HepG2 (cell line): ENCODE results near the gene DOC2A. TPM values are rescaled to one million over a fixed set of nuclear protein-coding genes. Genes with fewer than 3 reads are reported as not detected.

Experiments used
- ATAC-seq: fragments of 200-7000 bp; cut with Tn5 transposase; 3 replicates; pipeline ENCODE4 v1.9.1; 2020; ENCODE audit warnings: mild to moderate bottlenecking, moderate library complexity
- BruUV-seq: library from RNA; stranded (reverse); fragments of 400-500 nt; replicated peaks from 2 replicates; lab custom pipeline; 2021; lab: Mats Ljungman, UMichigan
- CTCF ChIA-PET: fragments of 300-600 bp; formaldehyde crosslinking; extraction: SDS; loops from one replicate; lab custom pipeline; 2021; ENCODE audit warnings: low total read pairs, inconsistent platforms, low intra/inter-chr PET ratio; lab: Yijun Ruan, JAX
- POLR2A ChIA-PET: fragments of 350-600 bp; sonication (Branson Sonifier 250); formaldehyde crosslinking; loops from one replicate; lab custom pipeline; 2020; ENCODE audit warnings: antibody characterized with exemption, inconsistent platforms; lab: Yijun Ruan, JAX
- DNase-seq: peaks from one replicate; pipeline ENCODE4 v3.0.0-alpha.2; 2015; ENCODE audit warnings: low spot score
- FAIRE-seq: peaks from 3 replicates; lab custom pipeline; 2011; peaks lifted over from hg19 to GRCh38; lab: Jason Lieb, UNC
- H2AFZ ChIP-seq: one replicate; pipeline ENCODE4 v1.6.1; 2011; ENCODE audit warnings: low read length, inconsistent platforms
- H3K27ac ChIP-seq: fragments of 300-600 bp; 3 replicates; pipeline ENCODE4 v1.8.0; 2011; ENCODE audit warnings: mixed run types, mild to moderate bottlenecking, mixed read lengths, low read length, inconsistent platforms; ENCODE audit not compliant: insufficient read depth; ENCODE audit errors: extremely low read length
- H3K27me3 ChIP-seq, 2 experiments: fragments of 200-600 bp in 1 of 2; 2 replicates in 1 of 2; 3 replicates in 1 of 2; pipeline versions ENCODE4 v1.6.0 to v1.8.0; 2011; ENCODE audit warnings: low read length in 2 of 2, mild to moderate bottlenecking in 2 of 2, moderate library complexity in 2 of 2, inconsistent platforms in 1 of 2; ENCODE audit not compliant: insufficient read depth in 2 of 2, control insufficient read depth in 1 of 2
- H3K36me3 ChIP-seq, 2 experiments: fragments of 200-600 bp in 1 of 2; replicated peaks in 1 of 2; 2 replicates in 1 of 2; 3 replicates in 1 of 2; pipeline versions ENCODE4 v1.5.1 to v1.8.0; 2011; ENCODE audit warnings: low read length in 2 of 2, inconsistent platforms in 1 of 2; ENCODE audit not compliant: insufficient read depth in 2 of 2, control insufficient read depth in 1 of 2
- H3K4me1 ChIP-seq: 2 replicates; pipeline ENCODE4 v1.5.1; 2012; ENCODE audit warnings: low read length, inconsistent platforms; ENCODE audit not compliant: insufficient read depth
- H3K4me2 ChIP-seq: 2 replicates; pipeline ENCODE4 v1.6.0; 2011; ENCODE audit warnings: low read depth, low read length, inconsistent platforms
- H3K4me3 ChIP-seq, 3 experiments: fragments of 200-600 bp in 1 of 3; sonication (generic), shearing (Covaris generic) in 1 of 3; replicated peaks in 1 of 3; 2 replicates each; pipeline ENCODE4 v1.5.1; 2011 to 2016; ENCODE audit warnings: low read length in 3 of 3, inconsistent platforms in 2 of 3, low read depth in 2 of 3, mild to moderate bottlenecking in 2 of 3, control low read depth in 1 of 3, mixed read lengths in 1 of 3; ENCODE audit not compliant: insufficient read depth in 1 of 3
- H3K79me2 ChIP-seq: one replicate; pipeline ENCODE4 v1.6.1; 2011; ENCODE audit warnings: low read length, inconsistent platforms; ENCODE audit not compliant: insufficient read depth
- H3K9ac ChIP-seq: 2 replicates; pipeline ENCODE4 v1.6.0; 2011; ENCODE audit warnings: mild to moderate bottlenecking, low read depth, low read length, inconsistent platforms; ENCODE audit not compliant: insufficient read depth
- H3K9me3 ChIP-seq: 2 replicates; pipeline ENCODE4 v1.5.1; 2012; ENCODE audit warnings: mild to moderate bottlenecking, low read length
- H4K20me1 ChIP-seq: 2 replicates; pipeline ENCODE4 v1.6.0; 2011; ENCODE audit warnings: inconsistent platforms, mild to moderate bottlenecking, low read length, moderate library complexity; ENCODE audit not compliant: insufficient read depth
- FOSL1 ChIP-seq: sonication (generic); formaldehyde crosslinking; IDR thresholded peaks from 2 replicates; pipeline ENCODE4 v1.9.0; 2021; ENCODE audit warnings: missing genetic modification reagents, borderline replicate concordance
- HMG20B ChIP-seq: conservative IDR thresholded peaks from 2 replicates; pipeline ENCODE4 v1.6.1; 2016; ENCODE audit warnings: missing genetic modification reagents, missing compliant biosample characterization
- PAF1 ChIP-seq: IDR thresholded peaks from 2 replicates; pipeline ENCODE4 v1.6.1; 2016; ENCODE audit warnings: missing genetic modification reagents, missing compliant biosample characterization
- PBX3 ChIP-seq: sonication (generic); formaldehyde crosslinking; IDR thresholded peaks from 2 replicates; pipeline ENCODE4 v1.8.1; 2023; ENCODE audit warnings: missing genetic modification reagents, inconsistent platforms, borderline replicate concordance
- SIX1 ChIP-seq: sonication (generic); formaldehyde crosslinking; IDR thresholded peaks from 2 replicates; pipeline ENCODE4 v1.4.0; 2020; ENCODE audit warnings: missing genetic modification reagents, borderline replicate concordance
- ZBTB39 ChIP-seq: sonication (generic); formaldehyde crosslinking; IDR thresholded peaks from 2 replicates; pipeline ENCODE4 v1.5.0; 2020; ENCODE audit warnings: missing genetic modification reagents
- ZNF512 ChIP-seq: sonication (generic); formaldehyde crosslinking; IDR thresholded peaks from 2 replicates; pipeline ENCODE4 v1.4.0; 2020; ENCODE audit warnings: mild to moderate bottlenecking, missing genetic modification reagents
- ZNF619 ChIP-seq: sonication (generic); formaldehyde crosslinking; IDR thresholded peaks from 2 replicates; pipeline ENCODE4 v1.4.0; 2020; ENCODE audit warnings: mild to moderate bottlenecking, missing genetic modification reagents
- ZNF660 ChIP-seq: sonication (generic); formaldehyde crosslinking; IDR thresholded peaks from 2 replicates; pipeline ENCODE4 v1.5.1; 2020; ENCODE audit warnings: mild to moderate bottlenecking, low read depth, missing genetic modification reagents, borderline replicate concordance
- ZSCAN9 ChIP-seq: IDR thresholded peaks from 2 replicates; pipeline ENCODE4 v1.6.1; 2016; ENCODE audit warnings: borderline replicate concordance
- WGBS: methylation state at CpG from one replicate; pipeline ENCODE4 v1.1.6; 2017; ENCODE audit warnings: low lambda C conversion rate; 5-methylcytosine and 5-hydroxymethylcytosine counted together
- in situ Hi-C: cut with HindIII; loops from 2 replicates; pipeline ENCODE4 v1.10.0; 2017; ENCODE audit warnings: low pct_unique_long_range_greater_than_20kb; ENCODE audit not compliant: extremely low pct_ligation_motif_present
- intact Hi-C: fragments of 100-400 bp; cut with micrococcal nuclease; formaldehyde crosslinking; loops from one replicate; pipeline ENCODE4 v1.10.0; 2022; ENCODE audit not compliant: unreplicated experiment
- polyA plus RNA-seq, 8 experiments: library from polyadenylated mRNA; depleted of rRNA in 3 of 8; stranded (reverse) in 7 of 8; unstranded in 1 of 8; fragments of >200 nt; fragmentation: Illumina TruSeq in 4 of 8; extraction: Trizol in 4 of 8; gene quantifications; 2 replicates each; pipeline versions ENCODE4 v1.2.1 to v1.2.3, GENCODE V29; 2011 to 2016; ENCODE audit warnings: low read depth in 4 of 8, missing spikeins in 1 of 8, mixed read lengths in 1 of 8; ENCODE audit not compliant: insufficient read depth in 1 of 8
- total RNA-seq, 5 experiments: library from RNA; depleted of rRNA; stranded (reverse); fragments of >200 nt; fragmentation: Illumina TruSeq; extraction: Trizol; gene quantifications; 2 replicates each; pipeline ENCODE4 v1.2.3, GENCODE V29; 2016; ENCODE audit warnings: low read depth in 1 of 5
- TF ChIP-seq, protein P1 (sequence below): sonication (generic); formaldehyde crosslinking; IDR thresholded peaks from 2 replicates; pipeline ENCODE4 v1.4.0; 2020; ENCODE audit warnings: missing genetic modification reagents; ENCODE audit errors: not compliant biosample characterization
- TF ChIP-seq, protein P2 (sequence below): fragments of 450-650 bp; IDR thresholded peaks from 2 replicates; pipeline ENCODE4 v1.6.1; 2016

Gene DOC2A
- total and polyA plus RNA-seq, 2 of the 13 experiments (the other 11 are each of a cell fraction or from before 2014, with no cell fraction given) = 0.15 to 0.55 TPM

DNA sequence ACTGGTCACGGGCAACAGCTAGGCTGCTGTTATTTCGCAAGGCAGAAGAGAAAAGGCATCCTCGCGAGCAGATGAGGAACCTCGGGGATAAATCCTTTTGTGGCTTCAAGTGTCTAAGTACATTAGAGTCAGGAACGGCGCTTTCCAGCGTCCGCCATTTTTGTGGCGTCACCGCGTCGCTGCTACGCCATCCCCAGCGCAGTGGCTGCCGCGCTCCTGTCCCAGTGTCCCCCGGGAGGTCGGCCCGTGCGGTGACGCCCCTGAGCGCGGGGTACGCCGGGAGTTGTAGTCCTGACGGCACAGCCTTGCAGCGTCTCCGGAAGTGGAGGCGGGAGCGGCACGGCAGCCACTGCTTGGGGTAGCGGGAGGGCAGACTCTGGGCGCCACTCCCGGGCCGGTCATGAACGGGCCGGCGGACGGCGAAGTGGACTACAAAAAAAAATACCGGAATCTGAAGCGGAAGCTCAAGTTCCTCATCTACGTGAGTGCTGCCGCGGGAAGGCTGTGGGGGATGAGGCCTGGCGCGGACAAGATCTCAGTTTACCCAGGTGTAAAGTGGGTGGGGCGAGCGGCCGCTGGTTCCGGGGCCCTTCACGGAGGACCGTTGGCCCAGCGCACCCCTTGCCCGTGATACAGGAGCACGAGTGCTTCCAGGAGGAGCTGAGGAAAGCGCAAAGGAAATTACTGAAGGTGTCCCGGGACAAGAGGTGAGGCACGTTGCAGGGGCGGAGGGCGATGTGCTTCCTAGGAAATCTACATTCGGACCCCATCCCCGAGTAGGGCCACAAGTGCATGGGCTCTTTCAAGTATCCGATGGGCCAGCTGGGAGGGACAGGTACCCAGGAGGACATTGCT lies 14.7 kb downstream of the DOC2A start, which contains the start of gene INO80E (continued):
- no peak for TF ChIP-seq PBX3 (CRISPR knock-in tag)

DNA sequence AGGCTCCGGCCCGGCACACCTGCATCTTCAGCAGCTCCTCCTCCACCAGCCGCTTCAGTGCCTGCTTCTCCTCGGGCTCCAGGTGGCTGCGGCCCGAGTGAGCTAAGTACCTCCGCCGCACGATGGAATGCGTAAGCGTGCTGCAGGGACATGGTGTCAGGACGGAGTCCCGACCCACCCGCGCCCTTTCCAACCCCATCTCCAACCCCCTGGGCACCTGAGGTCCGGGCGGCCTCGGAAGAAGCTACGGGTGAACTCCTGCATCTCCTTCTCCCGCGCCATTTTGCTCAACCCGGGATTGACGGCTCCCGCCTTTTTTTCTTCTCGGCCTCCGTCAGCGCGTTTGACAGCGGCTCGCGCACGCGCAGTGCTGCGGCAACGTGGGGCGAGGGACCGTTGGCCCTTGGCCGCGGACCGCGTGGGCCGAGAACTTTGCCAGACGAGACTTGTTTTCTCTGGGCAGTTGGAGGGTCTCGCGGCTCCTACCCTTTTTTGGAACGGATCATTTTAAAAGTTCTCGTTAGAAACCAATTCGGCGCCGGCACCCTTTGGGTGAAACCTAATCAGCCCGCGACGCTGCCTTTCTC lies 15.4 kb downstream of the DOC2A start, which contains the start of gene HIRIP3:
Gene HIRIP3, minus strand, starts transcription at position 294 of the 587 bp plus-strand sequence. Its CDS starts 12 bp downstream, at position 282.
- Histone ChIP-seq H4K20me1 (no peaks in the 10 kb centered on the region), H3K4me1 (peaks cover 24% of the 10 kb centered on the region), H2AFZ (peak within 1 kb of the TSS; percentile 84), H3K4me3 (peak within 1 kb of the TSS; percentile 92 to 95 (median 94)), H3K9ac (peak within 1 kb of the TSS; percentile 85), H3K79me2 (peaks cover 9% of the 10 kb centered on the region), H3K27ac (peak within 1 kb of the TSS; percentile 87), H3K36me3 (peaks cover 12 to 26% of the 10 kb centered on the region in 2 experiments), H3K27me3 (peaks cover 0 to 5% of the 10 kb centered on the region in 2 experiments; a peak in 1 of 5 replicates), H3K4me2 (peak within 1 kb of the TSS; percentile 96), H3K9me3 (no peaks in the 10 kb centered on the region)
- in situ Hi-C loops = no loop called here
- DNase-seq = peak; percentile 66
- WGBS = 22% methylated on average over 49 of the region's 53 CpGs
- TSS peak; percentile 80 for BruUV-seq
- FAIRE-seq = no peak
- intact Hi-C loops = loop anchor here (5.0 kb wide), 1 partner anchor 33 kb away; the partner anchor contains the start of gene TMEM219
- CTCF ChIA-PET = no interaction called here
- POLR2A ChIA-PET = interaction anchor here (0.8 to 2.4 kb wide), 5 partner anchors 22 to 96 kb away, joined by 3 to 16 read pairs (median 3); partner anchors contain the start of genes ALDOA, SEZ6L2, TAOK2 and TMEM219
- peak; percentile 50 for ATAC-seq
- no peak for TF ChIP-seq ZSCAN9 (CRISPR knock-in tag)
- no peak for TF ChIP-seq ZNF512 (CRISPR knock-in tag)
- TF ChIP-seq PAF1 (CRISPR knock-in tag) = no peak
- TF ChIP-seq HMG20B (CRISPR knock-in tag) = no peak
- TF ChIP-seq SIX1 (CRISPR knock-in tag) = no peak
- TF ChIP-seq, protein P1, sequence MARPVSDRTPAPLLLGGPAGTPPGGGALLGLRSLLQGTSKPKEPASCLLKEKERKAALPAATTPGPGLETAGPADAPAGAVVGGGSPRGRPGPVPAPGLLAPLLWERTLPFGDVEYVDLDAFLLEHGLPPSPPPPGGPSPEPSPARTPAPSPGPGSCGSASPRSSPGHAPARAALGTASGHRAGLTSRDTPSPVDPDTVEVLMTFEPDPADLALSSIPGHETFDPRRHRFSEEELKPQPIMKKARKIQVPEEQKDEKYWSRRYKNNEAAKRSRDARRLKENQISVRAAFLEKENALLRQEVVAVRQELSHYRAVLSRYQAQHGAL = peak; percentile 28
- peak; percentile 10; the same call in 1 of the 2 replicates for TF ChIP-seq ZNF619 (CRISPR knock-in tag)
- TF ChIP-seq, protein P2, sequence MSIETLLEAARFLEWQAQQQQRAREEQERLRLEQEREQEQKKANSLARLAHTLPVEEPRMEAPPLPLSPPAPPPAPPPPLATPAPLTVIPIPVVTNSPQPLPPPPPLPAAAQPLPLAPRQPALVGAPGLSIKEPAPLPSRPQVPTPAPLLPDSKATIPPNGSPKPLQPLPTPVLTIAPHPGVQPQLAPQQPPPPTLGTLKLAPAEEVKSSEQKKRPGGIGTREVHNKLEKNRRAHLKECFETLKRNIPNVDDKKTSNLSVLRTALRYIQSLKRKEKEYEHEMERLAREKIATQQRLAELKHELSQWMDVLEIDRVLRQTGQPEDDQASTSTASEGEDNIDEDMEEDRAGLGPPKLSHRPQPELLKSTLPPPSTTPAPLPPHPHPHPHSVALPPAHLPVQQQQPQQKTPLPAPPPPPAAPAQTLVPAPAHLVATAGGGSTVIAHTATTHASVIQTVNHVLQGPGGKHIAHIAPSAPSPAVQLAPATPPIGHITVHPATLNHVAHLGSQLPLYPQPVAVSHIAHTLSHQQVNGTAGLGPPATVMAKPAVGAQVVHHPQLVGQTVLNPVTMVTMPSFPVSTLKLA = peak; percentile 57
- peak; percentile 39; the same call in 1 of the 2 replicates for TF ChIP-seq FOSL1 (CRISPR knock-in tag)
- no peak for TF ChIP-seq ZBTB39 (CRISPR knock-in tag)
- no peak for TF ChIP-seq ZNF660
